Panc1 (cell line): ENCODE data around the gene TRIOBP. TPM values are rescaled to one million over a fixed set of nuclear protein-coding genes. Genes with fewer than 3 reads are reported as not detected.

ENCODE experiments used
- ATAC-seq: fragments of 200-7000 bp; cut with Tn5 transposase; 2 replicates; pipeline ENCODE4 v1.9.1; 2020; ENCODE audit warnings: mild to moderate bottlenecking, moderate library complexity
- BruUV-seq: library from RNA; stranded (reverse); fragments of 400-500 nt; replicated peaks from 2 replicates; lab custom pipeline; 2021; lab: Mats Ljungman, UMichigan
- CTCF ChIA-PET: fragments of 300-600 bp; sonication (Branson Sonifier 250); formaldehyde crosslinking; loops from one replicate; lab custom pipeline; 2022; ENCODE audit warnings: antibody characterized with exemption; lab: Charles Lee
- POLR2A ChIA-PET: fragments of 300-600 bp; sonication (Branson Sonifier 250); formaldehyde crosslinking; loops from one replicate; lab custom pipeline; 2022; ENCODE audit warnings: antibody characterized with exemption; lab: Charles Lee
- DNase-seq: peaks from one replicate; pipeline ENCODE4 v3.0.0-alpha.2; 2010; ENCODE audit warnings: low read depth, low spot score
- H3K27ac ChIP-seq: 2 replicates; pipeline ENCODE4 v1.5.1; 2011; ENCODE audit warnings: mild to moderate bottlenecking, low read length, inconsistent platforms
- H3K27me3 ChIP-seq: fragments of 200-500 bp; sonication (Bioruptor generic); 2 replicates; pipeline ENCODE4 v1.6.0; 2014; ENCODE audit warnings: low read length, inconsistent platforms; ENCODE audit not compliant: control insufficient read depth, insufficient read depth
- H3K36me3 ChIP-seq: fragments of 200-500 bp; sonication (Bioruptor generic); 2 replicates; pipeline ENCODE4 v1.5.1; 2014; ENCODE audit warnings: inconsistent platforms, mild to moderate bottlenecking, low read length, moderate library complexity; ENCODE audit not compliant: control insufficient read depth, insufficient read depth
- H3K4me1 ChIP-seq: 2 replicates; pipeline ENCODE4 v1.5.1; 2011; ENCODE audit warnings: inconsistent platforms, mild to moderate bottlenecking, low read length, moderate library complexity; ENCODE audit not compliant: control insufficient read depth, insufficient read depth
- H3K4me3 ChIP-seq, 2 experiments: 2 replicates each; pipeline ENCODE4 v1.5.1; 2011 to 2012; ENCODE audit warnings: low read depth in 2 of 2, low read length in 2 of 2, mild to moderate bottlenecking in 2 of 2, inconsistent platforms in 1 of 2, moderate library complexity in 1 of 2
- H3K9me3 ChIP-seq: fragments of 200-500 bp; sonication (Bioruptor generic); 2 replicates; pipeline ENCODE4 v1.5.1; 2014; ENCODE audit warnings: low read depth, mild to moderate bottlenecking, inconsistent platforms, low read length, moderate library complexity; ENCODE audit not compliant: control insufficient read depth, insufficient read depth
- CTCF ChIP-seq: fragments of 450-650 bp; IDR thresholded peaks from 2 replicates; pipeline ENCODE4 v1.5.1; 2017; ENCODE audit warnings: mild to moderate bottlenecking
- POLR2AphosphoS5 ChIP-seq: IDR thresholded peaks from 2 replicates; pipeline ENCODE4 v1.6.1; 2012; ENCODE audit warnings: mild to moderate bottlenecking, low read depth, low read length, moderate library complexity
- REST ChIP-seq, 2 experiments: IDR thresholded peaks; 2 replicates each; pipeline ENCODE4 v1.6.1; 2011 to 2012; ENCODE audit warnings: low read depth in 2 of 2, control low read depth in 1 of 2, low read length in 1 of 2, mild to moderate bottlenecking in 1 of 2, moderate library complexity in 1 of 2; ENCODE audit not compliant: insufficient read depth in 1 of 2
- SIN3A ChIP-seq: IDR thresholded peaks from 2 replicates; pipeline ENCODE4 v1.6.1; 2012; ENCODE audit warnings: low read depth, mild to moderate bottlenecking, low read length, moderate library complexity, borderline replicate concordance; ENCODE audit not compliant: insufficient read depth
- TCF7L2 ChIP-seq: IDR thresholded peaks from 2 replicates; pipeline ENCODE4 v1.6.1; 2011; ENCODE audit warnings: mild to moderate bottlenecking, low read depth, low read length, inconsistent platforms
- in situ Hi-C: cut with HindIII; loops from 2 replicates; pipeline ENCODE4 v1.10.0; 2016; ENCODE audit warnings: low sequenced_read_pairs, low pct_unique_long_range_greater_than_20kb
- intact Hi-C: fragments of 100-400 bp; cut with micrococcal nuclease; formaldehyde crosslinking; loops from one replicate; pipeline ENCODE4 v1.10.0; 2022; ENCODE audit not compliant: unreplicated experiment
- total RNA-seq: library from RNA; stranded (reverse); gene quantifications from one replicate; pipeline ENCODE4 v1.2.1, GENCODE V29; 2021; ENCODE audit not compliant: unreplicated experiment

TRIOBP gene
- total RNA-seq, 1 experiment from 2014 or later, result 50.5 TPM

DNA sequence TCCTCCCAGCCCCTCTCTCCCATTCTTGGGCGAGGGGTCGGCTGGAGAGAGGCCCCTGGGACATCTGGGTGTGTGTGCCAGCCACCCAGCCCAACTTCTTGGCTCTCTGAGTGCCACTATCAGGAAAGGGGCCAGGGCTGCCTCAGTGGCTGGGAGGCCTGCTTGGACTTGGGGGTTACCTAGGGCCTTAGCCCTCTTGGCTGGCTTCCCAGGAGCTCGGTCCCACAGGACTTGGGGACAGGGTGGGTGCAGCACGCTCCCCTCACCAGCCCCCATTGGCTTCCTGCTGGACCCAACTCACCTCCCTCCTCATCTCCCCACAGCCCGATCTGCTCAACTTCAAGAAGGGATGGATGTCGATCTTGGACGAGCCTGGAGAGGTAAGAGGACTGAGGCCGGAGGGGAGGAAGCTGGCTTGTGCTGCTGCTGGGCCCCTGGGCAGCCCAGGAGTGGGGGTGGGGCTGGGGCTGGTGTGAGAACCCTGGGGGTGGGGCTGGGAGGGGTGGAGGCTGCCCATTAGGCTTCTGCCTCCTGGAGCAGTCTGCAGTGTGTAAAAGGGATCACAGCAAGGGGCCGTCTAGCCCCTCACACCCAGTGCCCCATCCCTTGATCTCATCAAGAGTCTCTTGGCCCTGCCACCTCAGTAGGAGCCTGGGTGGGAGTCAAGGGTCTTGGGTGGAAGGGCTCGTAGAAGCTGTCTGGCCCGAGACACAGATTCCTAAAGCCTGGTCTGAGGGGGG, 54.8 kb downstream of the TRIOBP start:
- ChIA-PET CTCF (no interaction called here), POLR2A (no interaction called here)
- no peak for DNase-seq
- Histone ChIP-seq H3K4me1 (peaks cover 61% of the 10 kb centered on the region), H3K36me3 (no peaks in the 10 kb centered on the region), H3K9me3 (no peaks in the 10 kb centered on the region), H3K4me3 (no peak overlapping the region), H3K27me3 (no peaks in the 10 kb centered on the region), H3K27ac (peak overlapping the region; percentile 73)
- intact Hi-C loops (no loop called here), in situ Hi-C loops (no loop called here)
- TF ChIP-seq CTCF, result no peak
- no peak for TF ChIP-seq TCF7L2
- BruUV-seq, result no TSS peak
- ATAC-seq, result peak; percentile 15

- no peaks in the 10 kb centered on the region for H3K27me3 ChIP-seq
- H3K4me1 ChIP-seq, result peaks cover 60% of the 10 kb centered on the region
- no TSS peak for BruUV-seq
- ChIA-PET CTCF (no interaction called here), POLR2A (interaction anchor here (0.5 kb wide), 1 partner anchor 149 kb away, joined by 10 read pairs; no protein-coding TSS in a partner anchor)
- TF ChIP-seq CTCF (no peak), TCF7L2 (0 out of 2 replicates have a peak, but pooled peaks have one; percentile 30)
- ATAC-seq, result peak; percentile 82
- intact Hi-C loops (no loop called here), in situ Hi-C loops (no loop called here)
- no peaks in the 10 kb centered on the region for H3K9me3 ChIP-seq
- H3K4me3 ChIP-seq, result no peak overlapping the region
- peak; percentile 58 for DNase-seq
- peak overlapping the region; percentile 73 for H3K27ac ChIP-seq
- no peaks in the 10 kb centered on the region for H3K36me3 ChIP-seq
Measured at GRCh38 chr22:37752189-37753087, 55.6 kb downstream of the TRIOBP start.

GRCh38 chr22:37753746-37754145, 56.9 kb downstream of the TRIOBP start:
- no peaks in the 10 kb centered on the region for H3K9me3 ChIP-seq
- ChIA-PET POLR2A (no interaction called here), CTCF (no interaction called here)
- peaks cover 47% of the 10 kb centered on the region for H3K4me1 ChIP-seq
- H3K36me3 ChIP-seq, result no peaks in the 10 kb centered on the region
- H3K4me3 ChIP-seq, result no peak overlapping the region
- in situ Hi-C loops, result no loop called here
- peak overlapping the region; percentile 57; the same call in 1 of the 2 replicates for H3K27ac ChIP-seq
- intact Hi-C loops, result no loop called here
- BruUV-seq, result no TSS peak
- TF ChIP-seq TCF7L2 (no peak), CTCF (no peak), REST (IDR thresholded peaks at IDR 0.05; ENCODE audit: insufficient read depth in 1 of 2, low read depth in 2 of 2, low read length in 1 of 2) (no peak), POLR2AphosphoS5 (no peak), SIN3A (no peak)
- no peaks in the 10 kb centered on the region for H3K27me3 ChIP-seq
- ATAC-seq (no peak), DNase-seq (no peak)
